H1 (cell line): ENCODE results near the gene CDYL. TPM values are rescaled to one million over a fixed set of nuclear protein-coding genes. Genes with fewer than 3 reads are reported as not detected.

Source experiments
- CTCF ChIA-PET: fragments of 300-600 bp; sonication (Branson Sonifier 250); formaldehyde crosslinking; loops from one replicate; lab custom pipeline; 2021; ENCODE audit not compliant: partially characterized antibody; lab: Charles Lee
- POLR2A ChIA-PET: fragments of 300-600 bp; sonication (Branson Sonifier 250); formaldehyde crosslinking; loops from one replicate; lab custom pipeline; 2021; ENCODE audit warnings: inconsistent platforms; ENCODE audit not compliant: partially characterized antibody; lab: Charles Lee
- DNase-seq, 2 experiments: peaks; one replicate each; pipeline versions ENCODE4 v3.0.0 to v3.0.0-alpha.2; 2010 to 2022; ENCODE audit warnings: low spot score in 2 of 2, low read depth in 1 of 2, mixed read lengths in 1 of 2
- FAIRE-seq: peaks from 2 replicates; lab custom pipeline; 2011; peaks lifted over from hg19 to GRCh38; lab: Jason Lieb, UNC
- H2AFZ ChIP-seq: 2 replicates; pipeline ENCODE4 v1.8.1; 2012; ENCODE audit warnings: low read length, inconsistent platforms
- H2AK5ac ChIP-seq: 2 replicates; pipeline ENCODE4 v1.6.1; 2013; ENCODE audit warnings: low read depth, low read length
- H2BK120ac ChIP-seq: replicated peaks from 2 replicates; pipeline ENCODE3; 2013; ENCODE audit warnings: low read depth, low read length, inconsistent platforms
- H2BK12ac ChIP-seq: 2 replicates; pipeline ENCODE4 v1.6.1; 2013; ENCODE audit warnings: low read depth, low read length
- H2BK15ac ChIP-seq: 2 replicates; pipeline ENCODE4 v1.6.1; 2013; ENCODE audit warnings: low read length
- H2BK20ac ChIP-seq: 2 replicates; pipeline ENCODE4 v1.6.1; 2013; ENCODE audit warnings: low read length
- H2BK5ac ChIP-seq: 2 replicates; pipeline ENCODE4 v1.6.1; 2013; ENCODE audit warnings: low read depth, low read length
- H3K14ac ChIP-seq: 2 replicates; pipeline ENCODE4 v1.6.1; 2013; ENCODE audit warnings: inconsistent platforms; ENCODE audit not compliant: insufficient read length
- H3K18ac ChIP-seq: 2 replicates; pipeline ENCODE4 v1.6.1; 2013; ENCODE audit warnings: low read length; ENCODE audit errors: extremely low read depth
- H3K23ac ChIP-seq: 2 replicates; pipeline ENCODE4 v1.6.1; 2013; ENCODE audit warnings: inconsistent platforms; ENCODE audit not compliant: insufficient read length
- H3K23me2 ChIP-seq: 2 replicates; pipeline ENCODE4 v1.6.1; 2013; ENCODE audit warnings: low read depth, low read length
- H3K27ac ChIP-seq: 2 replicates; pipeline ENCODE4 v1.6.1; 2011; ENCODE audit warnings: low read depth, low read length, inconsistent platforms
- H3K27me3 ChIP-seq, 4 experiments: replicated peaks in 1 of 4; 1 replicate in 1 of 4; 2 replicates in 3 of 4; pipeline versions ENCODE4 v1.6.1 to v1.8.1; 2011 to 2013; ENCODE audit warnings: low read length in 3 of 4, mild to moderate bottlenecking in 3 of 4, inconsistent platforms in 2 of 4, mixed read lengths in 2 of 4, moderate library complexity in 1 of 4; ENCODE audit not compliant: control insufficient read depth in 3 of 4, insufficient read depth in 3 of 4; ENCODE audit errors: extremely low read depth in 1 of 4
- H3K36me3 ChIP-seq, 4 experiments: 2 replicates each; pipeline versions ENCODE4 v1.6.1 to v1.8.1; 2011 to 2013; ENCODE audit warnings: mild to moderate bottlenecking in 4 of 4, low read length in 3 of 4, moderate library complexity in 2 of 4, control low read depth in 1 of 4, inconsistent platforms in 1 of 4; ENCODE audit not compliant: insufficient read depth in 4 of 4, control insufficient read depth in 2 of 4
- H3K4ac ChIP-seq: replicated peaks from 2 replicates; pipeline ENCODE3; 2013; ENCODE audit warnings: low read length, low read depth, mixed read lengths, inconsistent platforms; ENCODE audit not compliant: insufficient read length
- H3K4me1 ChIP-seq, 4 experiments: replicated peaks in 1 of 4; 1 replicate in 1 of 4; 2 replicates in 3 of 4; pipeline versions ENCODE4 v1.6.1 to v1.8.1; 2011 to 2013; ENCODE audit warnings: low read length in 3 of 4, inconsistent platforms in 2 of 4, mixed read lengths in 1 of 4; ENCODE audit not compliant: insufficient read depth in 4 of 4, control insufficient read depth in 3 of 4
- H3K4me2 ChIP-seq, 2 experiments: 2 replicates each; pipeline versions ENCODE4 v1.6.1 to v1.8.1; 2011 to 2013; ENCODE audit warnings: low read depth in 2 of 2, low read length in 2 of 2, control low read depth in 1 of 2, inconsistent platforms in 1 of 2, mild to moderate bottlenecking in 1 of 2; ENCODE audit not compliant: insufficient read depth in 1 of 2
- H3K4me3 ChIP-seq, 4 experiments: fragments of 200-600, 300-600 bp in 1 of 4; sonication (generic), shearing (Covaris generic), sonication (Bioruptor Twin) in 1 of 4; 2 replicates each; pipeline versions ENCODE4 v1.5.1 to v1.8.1; 2011 to 2016; ENCODE audit warnings: low read length in 4 of 4, low read depth in 3 of 4, control low read depth in 2 of 4, inconsistent platforms in 2 of 4, mild to moderate bottlenecking in 2 of 4, mixed read lengths in 1 of 4, moderate library complexity in 1 of 4; ENCODE audit not compliant: insufficient read depth in 2 of 4; ENCODE audit errors: extremely low read depth in 1 of 4
- H3K56ac ChIP-seq: replicated peaks from 2 replicates; pipeline ENCODE3; 2013; ENCODE audit warnings: low read depth, mild to moderate bottlenecking, mixed read lengths, low read length, inconsistent platforms; ENCODE audit not compliant: insufficient read length
- H3K79me1 ChIP-seq: 2 replicates; pipeline ENCODE4 v1.6.1; 2013; ENCODE audit warnings: low read depth, low read length, control low read depth
- H3K79me2 ChIP-seq, 2 experiments: 2 replicates each; pipeline versions ENCODE4 v1.6.1 to v1.8.1; 2012 to 2013; ENCODE audit warnings: low read length in 2 of 2, mild to moderate bottlenecking in 2 of 2, inconsistent platforms in 1 of 2; ENCODE audit not compliant: insufficient read depth in 2 of 2, control insufficient read depth in 1 of 2
- H3K9ac ChIP-seq, 4 experiments: replicated peaks in 1 of 4; 1 replicate in 1 of 4; 2 replicates in 3 of 4; pipeline versions ENCODE4 v1.6.1 to v1.8.1; 2011 to 2013; ENCODE audit warnings: low read depth in 3 of 4, low read length in 3 of 4, control low read depth in 2 of 4, mild to moderate bottlenecking in 2 of 4, moderate library complexity in 2 of 4, inconsistent platforms in 1 of 4; ENCODE audit errors: extremely low read depth in 1 of 4
- H3K9me3 ChIP-seq, 2 experiments: 2 replicates each; pipeline versions ENCODE4 v1.6.1 to v1.8.1; 2012 to 2013; ENCODE audit warnings: mild to moderate bottlenecking in 2 of 2, moderate library complexity in 2 of 2, control low read depth in 1 of 2, inconsistent platforms in 1 of 2, low read depth in 1 of 2, low read length in 1 of 2, mixed read lengths in 1 of 2; ENCODE audit not compliant: insufficient read depth in 2 of 2
- H4K20me1 ChIP-seq, 2 experiments: replicated peaks in 1 of 2; 2 replicates each; pipeline versions ENCODE3 to v1.8.1; 2011 to 2013; ENCODE audit warnings: inconsistent platforms in 2 of 2, low read length in 2 of 2, mild to moderate bottlenecking in 1 of 2; ENCODE audit not compliant: insufficient read depth in 2 of 2, control insufficient read depth in 1 of 2
- H4K5ac ChIP-seq: 2 replicates; pipeline ENCODE4 v1.6.1; 2013; ENCODE audit warnings: low read length, low read depth, mixed read lengths, inconsistent platforms; ENCODE audit not compliant: insufficient read length
- H4K8ac ChIP-seq: 2 replicates; pipeline ENCODE4 v1.8.0; 2013; ENCODE audit warnings: mild to moderate bottlenecking, moderate library complexity, low read length, inconsistent platforms; ENCODE audit not compliant: insufficient read depth; ENCODE audit errors: extremely low read depth
- H4K91ac ChIP-seq: replicated peaks from 2 replicates; pipeline ENCODE3; 2013; ENCODE audit warnings: low read length, mixed read lengths, inconsistent platforms; ENCODE audit not compliant: insufficient read length
- CHD2 ChIP-seq: IDR thresholded peaks from 2 replicates; pipeline ENCODE4 v1.6.1; 2012; ENCODE audit warnings: low read length, improper control_type of control experiment
- RFX5 ChIP-seq: IDR thresholded peaks from 2 replicates; pipeline ENCODE4 v1.6.1; 2011; ENCODE audit warnings: low read depth, low read length, improper control_type of control experiment, borderline replicate concordance
- USF2 ChIP-seq: IDR thresholded peaks from 2 replicates; pipeline ENCODE4 v1.6.1; 2011; ENCODE audit warnings: low read length, improper control_type of control experiment
- WGBS, 2 experiments: shearing (Covaris generic) in 1 of 2; methylation state at CpG; one replicate each; pipeline versions ENCODE4 v1.1.6 to v1.1.7; 2013 to 2015; ENCODE audit warnings: low lambda C conversion rate in 2 of 2, mixed read lengths in 2 of 2, inconsistent platforms in 1 of 2, low coverage in 1 of 2, missing lambda C conversion rate in 1 of 2; ENCODE audit not compliant: insufficient replicate concordance in 2 of 2, insufficient coverage in 1 of 2, insufficient read length in 1 of 2; ENCODE audit errors: extremely low coverage in 1 of 2, missing lambda C conversion rate in 1 of 2; 5-methylcytosine and 5-hydroxymethylcytosine counted together
- polyA plus RNA-seq, 7 experiments: library from polyadenylated mRNA; depleted of rRNA in 3 of 7; stranded (reverse) in 5 of 7; unstranded in 2 of 7; fragments of >200 nt in 5 of 7; fragments of 200-250 nt in 2 of 7; gene quantifications; 1 replicate in 5 of 7; 2 replicates in 1 of 7; 4 replicates in 1 of 7; pipeline versions ENCODE4 v1.2.1 to v1.2.3, GENCODE V29; 2011 to 2013; ENCODE audit warnings: missing spikeins in 2 of 7, mixed read lengths in 2 of 7
- total RNA-seq: library from RNA; stranded (reverse); fragmentation: NEBNext Ultra II Directional; extraction: Animal tissue kit (Norgen Biotek cat#: 25700); gene quantifications from 2 replicates; pipeline ENCODE4 v1.2.1, GENCODE V29; 2021

The CDYL gene
- total and polyA plus RNA-seq, 2 of the 8 experiments (the other 6 are each of a cell fraction or from before 2014, with no cell fraction given) = 56.4 to 119 TPM

GRCh38 chr6:4909063-4909706, 133.0 kb downstream of the CDYL start:
- Histone ChIP-seq H3K79me2 (peaks cover 12 to 96% of the 10 kb centered on the region in 2 experiments; a peak in 3 of 4 replicates), H4K8ac (no peak overlapping the region), H3K27ac (no peak overlapping the region), H3K18ac (no peak overlapping the region), H3K9ac (no peak overlapping the region), H3K9me3 (no peaks in the 10 kb centered on the region), H3K14ac (no peak overlapping the region), H3K4me3 (no peak overlapping the region), H4K20me1 (peaks cover 33 to 38% of the 10 kb centered on the region in 2 experiments), H3K4ac (no peak overlapping the region), H2BK5ac (no peak overlapping the region), H3K79me1 (peaks cover 26% of the 10 kb centered on the region), H2AK5ac (no peak overlapping the region), H3K36me3 (peaks cover 0 to 9% (median 0%) of the 10 kb centered on the region in 4 experiments; a peak in 3 of 8 replicates), H4K91ac (no peak overlapping the region), H3K23me2 (no peaks in the 10 kb centered on the region), H2BK20ac (no peak overlapping the region), H3K4me2 (no peak overlapping the region), H2BK15ac (no peak overlapping the region), H3K27me3 (no peaks in the 10 kb centered on the region), H3K23ac (no peak overlapping the region), H3K56ac (no peak overlapping the region), H2BK12ac (no peak overlapping the region), H4K5ac (no peak overlapping the region), H2AFZ (no peak overlapping the region), H3K4me1 (peaks cover 7 to 27% (median 21%) of the 10 kb centered on the region in 4 experiments; a peak in 6 of 7 replicates), H2BK120ac (no peak overlapping the region)
- FAIRE-seq = no peak
- ChIA-PET CTCF (interaction anchor here (0.7 to 1.3 kb wide), 3 partner anchors 8 to 61 kb away, joined by 3 to 4 read pairs (median 3); no protein-coding TSS in a partner anchor), POLR2A (interaction anchor here (0.6 to 1.2 kb wide), 2 partner anchors 16 to 366 kb away, joined by 3 read pairs; no protein-coding TSS in a partner anchor)
- DNase-seq = no peak
- WGBS, 2 experiments = 80% methylated on average over 10 of the region's 10 CpGs; no CpG with 5 or more reads in 1 of the 2 experiments
- TF ChIP-seq RFX5 (no peak), USF2 (no peak), CHD2 (no peak)
